Muscle of leg (tissue), 11 donors: ENCODE measurements around the gene DYNC2H1. TPM values are rescaled to one million over a fixed set of nuclear protein-coding genes. Genes with fewer than 3 reads are reported as not detected.

ENCODE experiments used
- DNase-seq: peaks from one replicate; pipeline ENCODE4 v3.0.0; 2013
- H3K27ac ChIP-seq: one replicate; pipeline ENCODE4 v1.5.1; 2013; ENCODE audit warnings: mild to moderate bottlenecking, low read length, control low read depth
- H3K27me3 ChIP-seq: one replicate; pipeline ENCODE4 v1.6.1; 2013; ENCODE audit warnings: low read length; ENCODE audit not compliant: control insufficient read depth, insufficient read depth
- H3K36me3 ChIP-seq: one replicate; pipeline ENCODE4 v1.6.1; 2013; ENCODE audit warnings: low read length; ENCODE audit not compliant: control insufficient read depth, insufficient read depth
- H3K4me1 ChIP-seq: one replicate; pipeline ENCODE4 v1.6.1; 2013; ENCODE audit warnings: low read length; ENCODE audit not compliant: control insufficient read depth, insufficient read depth
- H3K4me3 ChIP-seq: one replicate; pipeline ENCODE4 v1.5.1; 2013; ENCODE audit warnings: low read length, control low read depth
- H3K9me3 ChIP-seq: replicated peaks from 2 replicates; pipeline ENCODE4 v1.6.1; 2013; ENCODE audit warnings: low read depth, low read length; ENCODE audit not compliant: control insufficient read depth
- WGBS: methylation state at CpG from one replicate; pipeline ENCODE4 v1.1.5; 2013; ENCODE audit warnings: missing lambda C conversion rate; ENCODE audit not compliant: insufficient coverage; 5-methylcytosine and 5-hydroxymethylcytosine counted together
- polyA plus RNA-seq, 8 donors: library from polyadenylated mRNA; unstranded; fragments of 120-200 nt; gene quantifications; one replicate each; pipeline versions ENCODE4 v1.2.1 to v1.2.3, GENCODE V29; 2013; ENCODE audit warnings: inconsistent platforms in 1 of 8, low replicate concordance in 1 of 8; ENCODE audit not compliant: insufficient read length in 8 of 8, insufficient read depth in 1 of 8
- total RNA-seq: library from RNA; stranded (reverse); fragments of 120-200 nt; gene quantifications from one replicate; pipeline ENCODE4 v1.2.4, GENCODE V29; 2013

DYNC2H1 gene
- total and polyA plus RNA-seq, 9 donors, result 9.8 to 17.2 (median 12.0) TPM

- Histone ChIP-seq H3K4me3 (no peak overlapping the region), H3K27me3 (no peaks in the 10 kb centered on the region), H3K36me3 (no peaks in the 10 kb centered on the region), H3K27ac (no peak overlapping the region), H3K4me1 (no peaks in the 10 kb centered on the region), H3K9me3 (no peaks in the 10 kb centered on the region)
- no peak for DNase-seq
- WGBS, result 100% methylated on average over 3 of the region's 4 CpGs
These were observed 362.3 kb downstream of the DYNC2H1 start for GRCh38 chr11:103471546-103471945.

DNA sequence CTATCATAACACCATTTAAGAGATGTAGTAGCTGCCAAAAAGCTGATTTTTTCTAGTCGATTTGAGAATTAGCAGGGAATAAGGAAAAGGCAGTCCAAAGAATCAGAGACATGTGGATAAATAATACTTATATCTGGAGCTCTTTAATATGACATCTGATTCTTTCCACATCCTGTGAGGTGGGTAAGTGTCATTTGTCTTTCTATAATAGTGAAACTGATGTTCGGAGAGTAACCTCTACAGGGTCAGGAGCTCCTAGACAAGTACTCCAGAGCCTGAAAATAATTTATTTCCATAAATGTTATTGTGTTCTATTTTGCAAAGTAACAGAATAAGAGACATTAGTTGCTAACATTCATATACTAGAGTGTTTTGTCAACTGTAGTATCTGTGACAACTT is 367.6 kb downstream of the DYNC2H1 start:
- no peaks in the 10 kb centered on the region for H3K27me3 ChIP-seq
- H3K27ac ChIP-seq, result no peak overlapping the region
- no peaks in the 10 kb centered on the region for H3K9me3 ChIP-seq
- no CpG with 5 or more reads among the region's 2 CpGs for WGBS
- no peak for DNase-seq
- H3K4me1 ChIP-seq, result no peaks in the 10 kb centered on the region
- H3K36me3 ChIP-seq, result no peaks in the 10 kb centered on the region
- no peak overlapping the region for H3K4me3 ChIP-seq

GRCh38 chr11:103480421-103480820 is 371.2 kb downstream of the DYNC2H1 start:
- Histone ChIP-seq H3K9me3 (no peaks in the 10 kb centered on the region), H3K27ac (no peak overlapping the region), H3K36me3 (no peaks in the 10 kb centered on the region), H3K27me3 (no peaks in the 10 kb centered on the region), H3K4me3 (no peak overlapping the region), H3K4me1 (no peaks in the 10 kb centered on the region)
- DNase-seq, result no peak
- WGBS, result no CpG with 5 or more reads among the region's 4 CpGs

GRCh38 chr11:103483996-103484395 is 374.8 kb downstream of the DYNC2H1 start:
- DNase-seq, result no peak
- Histone ChIP-seq H3K9me3 (no peaks in the 10 kb centered on the region), H3K4me3 (no peak overlapping the region), H3K27ac (no peak overlapping the region), H3K27me3 (no peaks in the 10 kb centered on the region), H3K36me3 (no peaks in the 10 kb centered on the region), H3K4me1 (no peaks in the 10 kb centered on the region)

DNA sequence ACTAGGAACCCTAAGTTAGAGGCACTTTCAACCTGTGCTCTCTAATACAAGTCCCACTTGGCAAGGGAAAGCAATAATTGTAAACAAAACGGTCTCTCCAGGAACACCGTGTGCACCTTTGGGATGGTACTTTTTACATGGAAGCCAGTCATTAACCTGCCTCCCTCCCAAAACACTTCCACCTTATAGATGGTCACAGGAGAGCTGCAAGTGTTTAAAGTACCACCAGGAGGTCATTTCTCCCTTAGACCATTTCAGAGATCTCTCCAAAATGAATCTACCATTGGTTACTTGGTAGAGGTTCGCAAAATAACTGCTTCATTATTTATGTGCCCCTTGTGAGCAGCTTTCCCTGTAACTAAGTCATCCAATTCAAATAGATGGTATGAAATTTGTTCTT is 375.3 kb downstream of the DYNC2H1 start:
- no peaks in the 10 kb centered on the region for H3K9me3 ChIP-seq
- H3K4me3 ChIP-seq, result no peak overlapping the region
- no peaks in the 10 kb centered on the region for H3K27me3 ChIP-seq
- H3K36me3 ChIP-seq, result no peaks in the 10 kb centered on the region
- no peak for DNase-seq
- WGBS, result 100% methylated on average over 2 of the region's 3 CpGs
- H3K27ac ChIP-seq, result no peak overlapping the region
- H3K4me1 ChIP-seq, result no peaks in the 10 kb centered on the region

- H3K4me3 ChIP-seq, result no peak overlapping the region
- no peaks in the 10 kb centered on the region for H3K4me1 ChIP-seq
- DNase-seq, result no peak
- WGBS, result no CpG with 5 or more reads among the region's 5 CpGs
- no peaks in the 10 kb centered on the region for H3K27me3 ChIP-seq
- H3K9me3 ChIP-seq, result no peaks in the 10 kb centered on the region
- H3K36me3 ChIP-seq, result no peaks in the 10 kb centered on the region
- H3K27ac ChIP-seq, result no peak overlapping the region
These were observed 377.4 kb downstream of the DYNC2H1 start for GRCh38 chr11:103486604-103487003.

GRCh38 chr11:103487113-103487512 is 377.9 kb downstream of the DYNC2H1 start:
- WGBS, result no CpG with 5 or more reads among the region's 4 CpGs
- no peak for DNase-seq
- H3K27me3 ChIP-seq, result no peaks in the 10 kb centered on the region
- H3K36me3 ChIP-seq, result no peaks in the 10 kb centered on the region
- no peak overlapping the region for H3K27ac ChIP-seq
- no peaks in the 10 kb centered on the region for H3K9me3 ChIP-seq
- no peaks in the 10 kb centered on the region for H3K4me1 ChIP-seq
- no peak overlapping the region for H3K4me3 ChIP-seq

GRCh38 chr11:103488031-103488461 is 378.8 kb downstream of the DYNC2H1 start:
- H3K4me3 ChIP-seq, result no peak overlapping the region
- no peak overlapping the region for H3K27ac ChIP-seq

DNA sequence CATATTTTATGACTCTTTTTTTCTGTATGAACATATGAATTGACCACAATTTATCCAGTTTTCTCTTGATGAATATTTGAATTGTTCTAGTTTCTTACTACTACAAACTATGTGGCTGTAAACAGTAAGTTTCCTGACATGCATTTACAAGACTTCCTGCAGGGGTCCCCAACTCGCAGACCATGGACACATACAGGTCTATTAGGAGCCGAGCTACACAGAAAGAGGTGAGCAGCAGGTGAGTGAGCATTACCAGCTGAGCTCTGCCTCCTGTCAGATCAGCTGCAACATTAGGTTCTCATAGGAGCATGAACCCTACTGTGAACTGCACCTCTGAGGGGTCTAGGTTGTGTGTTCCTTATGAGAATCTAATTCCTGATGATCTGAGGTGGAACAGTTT is 379.4 kb downstream of the DYNC2H1 start:
- H3K27me3 ChIP-seq, result no peaks in the 10 kb centered on the region
- no peaks in the 10 kb centered on the region for H3K4me1 ChIP-seq
- H3K9me3 ChIP-seq, result no peaks in the 10 kb centered on the region
- no peak for DNase-seq
- H3K27ac ChIP-seq, result no peak overlapping the region
- H3K4me3 ChIP-seq, result no peak overlapping the region
- 79% methylated on average over 2 of the region's 2 CpGs for WGBS
- H3K36me3 ChIP-seq, result no peaks in the 10 kb centered on the region

More at GRCh38 chr11:103488031-103488461, 378.8 kb downstream of the DYNC2H1 start:
- H3K9me3 ChIP-seq, result no peaks in the 10 kb centered on the region
- H3K27me3 ChIP-seq, result no peaks in the 10 kb centered on the region
- H3K36me3 ChIP-seq, result no peaks in the 10 kb centered on the region
- no peak for DNase-seq
- no peaks in the 10 kb centered on the region for H3K4me1 ChIP-seq

- Histone ChIP-seq H3K36me3 (no peaks in the 10 kb centered on the region), H3K4me1 (no peaks in the 10 kb centered on the region), H3K27me3 (no peaks in the 10 kb centered on the region), H3K4me3 (no peak overlapping the region), H3K27ac (no peak overlapping the region), H3K9me3 (no peaks in the 10 kb centered on the region)
- no peak for DNase-seq
- no CpG with 5 or more reads among the region's 2 CpGs for WGBS
These were observed 382.6 kb downstream of the DYNC2H1 start for GRCh38 chr11:103491777-103492176.

GRCh38 chr11:103494491-103494890 is 385.3 kb downstream of the DYNC2H1 start:
- Histone ChIP-seq H3K4me3 (no peak overlapping the region), H3K4me1 (no peaks in the 10 kb centered on the region), H3K27ac (no peak overlapping the region), H3K9me3 (no peaks in the 10 kb centered on the region), H3K36me3 (no peaks in the 10 kb centered on the region), H3K27me3 (no peaks in the 10 kb centered on the region)
- WGBS, result no CpG with 5 or more reads among the region's 1 CpG
- peak; percentile 15 for DNase-seq
